HG03469 (cell line): ENCODE data around the gene SNX30.
A peak's percentile ranks its signal among the peaks of the same experiment; 100 is the strongest.

Experiments used
- ATAC-seq: cut with Tn5 transposase; IDR thresholded peaks from one replicate; pipeline ENCODE4 v1.9.1; 2021; ENCODE audit warnings: mild to moderate bottlenecking, moderate library complexity, moderate number of reproducible peaks; ENCODE audit not compliant: unreplicated experiment

Gene SNX30

GRCh38 chr9:112853882-112854585, 103.5 kb downstream of the SNX30 start:
- no peak for ATAC-seq

- ATAC-seq, result no peak
Measured at GRCh38 chr9:112854657-112855056, 104.1 kb downstream of the SNX30 start.

DNA sequence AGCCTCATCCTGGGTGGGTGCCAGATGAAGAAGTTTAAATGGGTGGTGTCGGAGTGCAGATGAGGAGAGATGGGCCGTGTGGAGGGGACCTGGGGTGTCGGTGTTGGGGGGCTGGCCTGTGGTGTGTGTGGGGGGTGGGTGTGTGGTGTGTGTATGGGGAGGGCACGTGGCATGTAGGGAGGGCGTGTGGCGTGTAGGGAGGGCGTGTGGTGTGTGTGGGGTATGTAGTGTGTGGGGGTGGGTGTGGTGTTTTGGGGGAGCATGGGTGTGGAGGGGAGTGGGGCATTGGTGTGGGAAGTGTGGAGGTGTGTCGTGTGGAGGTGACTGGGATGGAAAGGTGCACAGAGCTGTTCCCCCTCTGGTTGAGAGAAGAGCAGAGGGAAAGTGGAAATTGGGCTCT, 105.6 kb downstream of the SNX30 start:
- ATAC-seq, result no peak

GRCh38 chr9:112856843-112857242, 106.3 kb downstream of the SNX30 start:
- ATAC-seq, result no peak

GRCh38 chr9:112858005-112858404, 107.4 kb downstream of the SNX30 start:
- no peak for ATAC-seq

DNA sequence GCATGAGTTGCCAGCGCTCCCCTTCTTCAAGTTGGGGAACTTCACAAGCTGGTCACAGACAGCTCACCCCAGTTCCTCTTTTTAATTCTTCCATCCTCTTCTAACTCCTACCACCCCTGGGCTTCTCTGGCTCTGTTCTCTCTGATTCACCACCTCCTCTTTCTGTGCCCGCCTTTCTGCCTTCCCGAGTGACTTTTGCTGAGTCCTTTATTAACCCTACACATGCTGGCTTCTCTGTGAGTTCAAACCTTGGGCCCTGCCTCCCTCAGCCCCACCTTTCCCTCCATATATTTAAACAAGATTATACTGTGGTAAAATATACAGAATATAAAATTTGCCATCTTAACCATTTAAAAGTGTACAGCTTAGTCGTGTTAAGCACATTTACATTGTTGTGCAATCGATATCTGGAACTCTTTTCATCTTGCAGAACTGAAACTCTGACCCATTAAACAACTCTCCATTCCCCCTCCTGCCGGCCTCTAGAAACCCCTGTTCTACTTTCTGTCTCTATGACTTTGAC, 108.1 kb downstream of the SNX30 start:
- ATAC-seq, result peak; percentile 56

DNA sequence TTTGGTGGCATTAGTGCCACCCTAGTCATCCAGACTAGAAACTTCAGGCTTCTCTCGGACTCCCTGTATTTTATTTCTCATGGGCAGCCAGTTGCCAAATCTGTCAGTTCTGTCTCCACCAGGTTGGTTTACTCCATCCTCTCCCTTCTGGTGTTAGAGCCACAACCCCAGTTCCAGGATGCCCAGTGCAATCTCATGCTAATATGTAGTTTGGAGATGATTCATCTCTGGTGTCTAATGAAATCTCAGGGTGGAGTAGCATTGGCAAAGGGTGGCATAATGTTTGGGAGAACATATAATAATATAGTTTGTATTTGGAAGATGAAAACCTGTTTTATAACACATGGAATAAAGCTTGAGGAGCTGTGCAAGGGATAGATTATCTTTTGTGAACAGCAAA, 109.9 kb downstream of the SNX30 start:
- ATAC-seq, result no peak

DNA sequence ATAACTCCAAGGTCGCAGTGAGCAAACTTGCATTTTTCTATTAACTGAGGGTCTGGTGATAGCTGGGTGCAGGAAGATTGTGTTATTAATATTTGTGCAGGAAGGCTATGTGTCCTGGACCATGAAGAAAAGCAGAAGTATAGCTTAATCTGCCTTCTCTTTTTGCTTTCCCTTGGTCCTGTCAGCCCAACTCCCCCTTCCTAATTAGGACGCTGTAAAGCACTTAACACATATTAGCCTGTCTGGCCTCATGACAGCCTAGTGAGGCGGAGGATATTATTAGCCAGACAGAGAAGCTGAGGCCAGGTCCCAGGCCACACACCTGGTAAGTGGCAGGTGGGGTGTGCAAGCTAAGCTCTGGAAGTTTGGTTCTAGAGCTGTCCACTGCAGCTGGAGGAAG, 110.6 kb downstream of the SNX30 start:
- ATAC-seq, result no peak

- ATAC-seq, result no peak
Measured at GRCh38 chr9:112861638-112862555, 111.3 kb downstream of the SNX30 start.

DNA sequence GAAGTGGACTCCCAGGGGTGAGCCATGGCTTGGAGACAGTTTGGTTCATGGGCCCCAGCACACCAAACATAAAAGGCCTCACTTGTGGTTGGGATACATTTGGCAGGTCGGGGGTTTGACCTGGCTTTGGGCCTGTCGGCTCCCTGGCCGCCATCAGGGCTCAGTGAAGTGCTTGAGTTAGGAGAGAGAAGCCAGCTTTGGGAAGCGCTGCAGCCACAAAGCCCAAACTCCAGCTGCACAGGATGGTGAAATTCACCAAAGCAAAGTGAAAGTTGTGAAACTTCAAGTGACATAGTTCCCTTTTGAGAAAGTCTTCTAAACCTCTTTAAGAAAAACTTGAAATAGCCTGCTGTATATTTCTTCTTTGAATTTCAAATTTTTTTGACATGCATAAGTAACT, 112.7 kb downstream of the SNX30 start:
- no peak for ATAC-seq

DNA sequence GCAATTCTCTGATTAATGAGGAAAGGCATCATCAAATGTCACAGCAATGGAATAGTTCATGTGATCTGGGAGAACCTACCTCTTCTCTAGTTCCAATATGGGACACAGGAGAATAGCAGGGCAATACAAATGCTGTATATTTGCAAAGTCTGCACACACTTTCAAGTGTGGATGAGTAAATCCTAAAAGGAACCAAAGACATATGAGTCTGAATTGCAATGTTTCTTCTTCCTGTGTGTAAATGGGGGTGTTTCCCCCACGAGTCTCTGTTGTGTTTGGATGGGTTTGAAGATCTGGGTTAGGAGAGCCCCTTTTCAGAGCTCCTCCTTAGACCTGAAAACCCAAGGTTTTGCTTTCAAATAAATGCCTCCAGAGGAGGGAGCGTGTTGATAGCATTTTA, 113.2 kb downstream of the SNX30 start:
- ATAC-seq, result no peak

DNA sequence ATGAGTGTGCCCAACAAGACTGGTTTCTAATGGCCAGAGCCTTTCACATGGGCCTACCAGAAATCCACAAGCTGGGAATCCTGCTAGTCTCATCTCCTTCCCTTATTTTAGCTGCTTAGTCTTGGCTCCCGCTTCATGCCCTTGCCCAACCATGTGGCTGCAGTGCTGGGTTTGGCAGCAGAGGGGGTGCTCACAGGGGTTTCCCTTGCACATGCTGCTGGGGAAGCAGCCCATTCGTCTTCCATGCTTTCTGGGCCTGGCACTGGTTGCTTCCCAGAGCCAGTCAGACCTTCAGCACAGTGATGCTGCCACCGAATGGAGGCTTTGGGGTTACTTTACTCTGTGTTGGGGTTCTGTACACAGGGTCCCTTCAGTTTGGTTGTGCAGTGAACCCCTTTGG, 113.8 kb downstream of the SNX30 start:
- no peak for ATAC-seq

GRCh38 chr9:112864982-112865381, 114.4 kb downstream of the SNX30 start:
- no peak for ATAC-seq

- ATAC-seq, result no peak
Measured at GRCh38 chr9:112866662-112867274, 116.2 kb downstream of the SNX30 start.

DNA sequence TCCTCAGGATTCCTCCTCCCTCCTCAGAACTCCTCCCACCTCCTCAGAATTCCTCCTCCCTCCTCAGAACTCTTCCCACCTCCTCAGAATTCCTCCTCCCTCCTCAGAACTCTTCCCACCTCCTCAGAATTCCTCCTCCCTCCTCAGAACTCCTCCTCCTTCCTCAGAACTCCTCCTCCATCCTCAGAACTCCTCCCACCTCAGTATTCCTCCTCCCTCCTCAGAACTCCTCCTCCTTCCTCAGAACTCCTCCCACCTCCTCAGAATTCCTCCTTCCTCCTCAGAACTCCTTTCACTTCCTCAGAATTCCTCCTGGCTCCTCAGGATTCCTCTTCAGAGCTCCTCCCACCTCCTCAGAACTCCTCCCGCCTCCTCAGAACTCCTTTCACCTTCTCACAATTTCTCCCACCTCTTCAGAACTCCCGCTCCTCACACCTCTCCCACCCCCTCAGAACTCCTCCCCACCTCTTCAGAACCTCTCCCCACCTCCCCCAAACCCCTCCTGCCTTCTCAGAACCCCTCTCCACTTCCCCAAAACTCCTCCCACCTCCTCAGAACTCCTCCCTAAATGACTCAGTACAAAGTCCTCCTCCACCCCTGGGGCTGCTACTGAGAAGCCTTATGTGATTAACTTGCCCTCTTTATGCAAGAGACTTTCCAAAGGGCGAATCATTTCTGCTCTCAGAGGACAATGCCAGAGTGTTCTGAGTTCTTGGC, 116.9 kb downstream of the SNX30 start:
- ATAC-seq, result no peak

GRCh38 chr9:112868461-112868860, 117.9 kb downstream of the SNX30 start:
- no peak for ATAC-seq

DNA sequence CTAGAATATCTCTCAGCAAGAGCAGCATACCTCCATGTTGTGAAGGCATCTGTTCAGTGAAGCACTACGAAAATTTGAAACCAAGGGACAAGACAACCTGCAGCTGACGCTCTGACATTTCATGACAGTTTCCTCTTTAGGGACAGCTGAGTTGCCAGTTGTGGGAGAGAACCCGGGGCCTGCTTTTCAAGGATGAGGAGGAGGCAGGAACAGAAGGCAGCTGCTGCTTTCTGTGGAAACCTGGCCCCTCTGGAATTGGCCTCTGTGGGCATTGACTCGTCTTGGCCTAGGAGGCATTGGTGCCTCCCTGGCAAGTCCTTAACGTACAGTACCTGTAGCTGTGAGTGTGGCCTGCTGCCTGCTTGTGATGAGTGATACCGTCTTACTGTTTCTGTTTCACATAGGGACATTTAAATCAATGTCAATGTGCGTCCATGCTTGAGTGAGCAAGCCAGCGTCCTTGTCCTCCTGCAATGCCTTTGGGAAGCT, 118.5 kb downstream of the SNX30 start:
- ATAC-seq, result no peak

DNA sequence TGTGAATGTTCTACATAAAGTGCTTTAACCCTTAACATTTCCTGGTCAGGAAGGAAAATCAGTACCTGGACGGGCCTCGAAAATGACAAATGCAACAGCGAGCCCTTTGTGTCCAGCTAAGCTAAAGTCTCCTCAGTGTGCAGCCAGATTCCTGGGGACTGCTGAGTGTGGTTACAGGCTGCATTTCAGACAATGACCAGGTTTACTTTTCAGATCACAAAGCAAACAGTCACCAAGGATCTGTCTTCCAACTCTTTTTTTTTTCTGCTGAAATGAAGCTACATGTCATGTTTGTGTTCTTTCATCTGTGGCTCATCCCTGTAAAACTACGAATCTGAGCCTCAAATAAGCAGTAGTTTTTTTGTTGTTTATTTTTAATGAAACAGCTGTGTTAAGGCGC, 119.4 kb downstream of the SNX30 start:
- no peak for ATAC-seq

GRCh38 chr9:112870556-112870955, 120.0 kb downstream of the SNX30 start:
- no peak for ATAC-seq

DNA sequence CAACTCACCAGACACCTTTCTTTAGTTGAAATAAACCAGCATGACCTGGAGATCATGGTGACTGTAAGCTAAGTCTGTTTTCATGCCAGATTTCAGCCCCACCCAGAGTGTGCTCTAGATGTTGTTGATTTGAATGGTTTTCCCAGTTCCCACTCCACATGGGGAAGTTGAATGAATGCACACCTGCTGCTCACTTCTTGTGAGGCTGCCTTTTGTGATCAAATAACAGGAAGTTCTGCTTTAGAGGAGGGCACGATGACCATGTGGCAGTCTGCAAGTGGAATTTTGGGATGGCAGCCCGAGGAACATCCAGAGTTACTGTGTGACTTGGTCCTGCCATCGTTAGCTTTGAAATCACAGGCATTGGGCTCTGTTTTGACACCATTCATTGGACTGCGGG, 121.5 kb downstream of the SNX30 start:
- ATAC-seq, result no peak
